Measurements from ENCODE around the gene CRISPLD2. TPM values are rescaled to one million over a fixed set of nuclear protein-coding genes. Genes with fewer than 3 reads are reported as not detected.
A peak's percentile ranks its signal among the peaks of the same experiment; 100 is the strongest.
"Not testable (repeated sequence)": the region's sequence is repeated elsewhere in the genome, so short reads cannot be mapped to it uniquely, and the experiment has no call there.

Gene CRISPLD2
- total and polyA plus RNA-seq, 4 donors: 8.9 to 192 (median 70.5) TPM

DNA sequence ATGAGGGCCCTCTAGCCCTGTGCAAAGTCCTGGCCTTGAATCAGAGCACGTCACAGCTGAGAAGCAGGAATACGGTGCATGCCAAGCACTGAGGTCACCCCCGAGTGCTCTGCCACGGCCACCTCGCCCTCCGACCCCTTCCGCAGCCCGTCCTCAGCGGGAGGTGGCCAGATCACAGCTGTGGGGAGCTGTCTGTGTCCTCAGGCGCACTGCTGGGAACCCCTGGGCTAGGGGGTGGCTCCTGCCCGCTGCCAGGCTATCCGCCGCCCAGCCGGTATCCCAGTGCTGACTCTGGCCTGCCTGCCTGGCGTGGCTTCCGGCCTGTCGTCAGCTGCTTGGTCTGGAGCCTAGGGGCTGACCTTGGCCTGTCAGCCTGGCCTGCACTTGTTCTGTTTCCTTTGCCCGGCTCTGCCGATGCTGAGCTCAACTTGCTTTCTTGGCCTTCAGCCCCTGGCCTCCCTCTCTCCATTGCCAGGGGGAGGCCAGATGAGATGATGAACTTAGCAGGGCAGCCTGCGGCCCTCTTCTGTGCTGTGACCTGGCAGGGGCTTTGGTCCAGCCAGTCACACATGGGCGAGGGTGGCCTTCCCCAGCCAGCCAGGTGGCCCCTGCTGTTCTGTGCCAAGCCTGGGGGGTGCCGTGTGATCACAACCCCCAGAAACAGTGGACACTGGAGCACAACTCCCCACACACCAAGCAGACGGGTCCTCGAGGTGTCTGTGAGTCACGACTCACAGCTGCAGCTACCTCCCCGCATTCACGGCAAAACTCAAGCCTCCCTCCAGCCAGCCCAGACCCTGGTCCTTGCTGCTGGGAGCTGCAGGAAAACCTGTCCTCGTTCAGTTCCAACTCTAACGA is 114.2 kb downstream of the CRISPLD2 start:
- Histone ChIP-seq H3K4me1 (ENCODE audit: control insufficient read depth in 1 of 2, insufficient read depth in 2 of 2, low read length in 2 of 2) (peaks cover 0 to 1% of the 10 kb centered on the region in 2 donors), H3K36me3 (ENCODE audit: control insufficient read depth in 1 of 2, insufficient read depth in 2 of 2, low read length in 1 of 2) (no peaks in the 10 kb centered on the region), H3K4me3 (ENCODE audit: low read length in 2 of 2) (no peak overlapping the region), H3K9me3 (ENCODE audit: control insufficient read depth, low read length) (no peaks in the 10 kb centered on the region), H3K27me3 (ENCODE audit: control insufficient read depth in 1 of 2, insufficient read depth in 2 of 2, low read length in 1 of 2) (no peaks in the 10 kb centered on the region), H3K27ac (ENCODE audit: low read depth in 1 of 2, low read length in 2 of 2) (peak overlapping the region; percentile 31 to 72)
- ATAC-seq (ENCODE audit: low FRiP score): peak; percentile 92
- DNase-seq: peak; percentile 89 to 93
- WGBS, 2 donors: 7 to 9% methylated on average over 29 of the region's 29 CpGs
- intact Hi-C loops (cut with DNase I): loop anchor here in 1 of 2 donors (5.0 kb wide), 1 partner anchor 97 kb away; no protein-coding TSS in a partner anchor

DNA sequence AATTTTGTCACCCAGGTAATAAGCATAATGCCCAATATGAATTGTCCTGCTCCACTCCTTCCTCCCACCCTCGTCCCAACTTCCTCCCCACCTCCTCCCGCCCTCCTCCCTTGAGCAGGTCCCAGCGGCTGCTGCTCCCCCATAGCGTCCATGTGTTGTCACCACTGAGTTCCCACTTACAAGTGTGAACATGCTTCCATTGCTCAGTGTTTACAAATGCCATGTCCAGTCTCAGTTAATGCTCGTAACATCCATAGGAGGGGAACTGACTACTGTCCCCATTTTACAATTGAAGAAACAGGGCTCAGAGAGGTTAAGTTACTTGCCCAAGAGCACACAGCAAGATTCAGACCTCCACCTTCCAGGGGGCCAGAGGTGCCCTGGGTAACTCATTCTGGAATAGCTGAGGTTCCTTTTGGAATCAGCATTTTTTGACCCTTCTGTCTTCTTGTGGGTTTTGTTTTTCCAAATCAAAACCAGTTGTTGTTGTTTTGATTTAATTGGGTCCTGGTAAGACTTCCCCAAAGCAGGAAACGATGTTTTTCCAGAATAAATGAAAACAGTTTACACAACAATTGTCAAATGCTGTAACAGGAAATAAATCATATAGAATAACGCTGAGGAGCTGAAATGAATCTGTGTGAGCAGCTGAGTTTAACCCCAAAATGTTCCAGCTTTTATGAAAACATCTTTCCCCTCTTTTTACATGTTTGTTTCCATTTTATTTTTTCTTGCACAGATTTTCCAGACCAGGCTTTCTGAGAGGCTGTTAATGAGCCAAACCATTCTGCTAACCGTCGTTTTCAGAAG is 117.6 kb downstream of the CRISPLD2 start:
- H3K27me3 ChIP-seq (ENCODE audit: control insufficient read depth in 1 of 2, insufficient read depth in 2 of 2, low read length in 1 of 2): no peaks in the 10 kb centered on the region
- ATAC-seq (ENCODE audit: low FRiP score): no peak
- 86 to 88% methylated on average over 9 of the region's 9 CpGs for WGBS, 2 donors
- peaks cover 0 to 1% of the 10 kb centered on the region in 2 donors for H3K4me1 ChIP-seq (ENCODE audit: control insufficient read depth in 1 of 2, insufficient read depth in 2 of 2, low read length in 2 of 2)
- intact Hi-C loops (cut with DNase I): no loop called here
- DNase-seq: no peak
- no peaks in the 10 kb centered on the region for H3K36me3 ChIP-seq (ENCODE audit: control insufficient read depth in 1 of 2, insufficient read depth in 2 of 2, low read length in 1 of 2)
- H3K9me3 ChIP-seq (ENCODE audit: control insufficient read depth, low read length): no peaks in the 10 kb centered on the region
- H3K27ac ChIP-seq (ENCODE audit: low read depth in 1 of 2, low read length in 2 of 2): no peak overlapping the region
- H3K4me3 ChIP-seq (ENCODE audit: low read length in 2 of 2): no peak overlapping the region

DNA sequence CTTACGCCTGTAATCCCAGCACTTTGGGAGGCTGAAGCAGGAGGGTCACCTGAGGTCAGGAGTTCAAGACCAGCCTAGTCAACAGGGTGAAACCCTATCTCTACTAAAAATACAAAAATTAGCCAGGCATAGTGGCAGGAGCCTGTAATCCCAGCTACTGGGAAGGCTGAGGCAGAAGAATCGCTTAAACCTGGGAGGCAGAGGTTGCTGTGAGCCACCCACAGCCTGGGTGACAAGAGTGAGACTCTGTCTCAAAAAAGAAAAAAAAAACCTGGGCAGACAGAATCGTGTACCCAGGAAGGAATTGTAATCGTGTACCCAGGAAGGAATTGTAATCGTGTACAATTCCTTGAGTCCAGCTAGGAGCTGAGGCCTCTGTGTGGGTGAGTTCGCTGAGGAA is 118.8 kb downstream of the CRISPLD2 start:
- H3K4me3 ChIP-seq (ENCODE audit: low read length in 2 of 2); ATAC-seq (ENCODE audit: low FRiP score); intact Hi-C loops (cut with DNase I); H3K27me3 ChIP-seq (ENCODE audit: control insufficient read depth in 1 of 2, insufficient read depth in 2 of 2, low read length in 1 of 2); DNase-seq; H3K36me3 ChIP-seq (ENCODE audit: control insufficient read depth in 1 of 2, insufficient read depth in 2 of 2, low read length in 1 of 2); H3K9me3 ChIP-seq (ENCODE audit: control insufficient read depth, low read length); H3K4me1 ChIP-seq (ENCODE audit: control insufficient read depth in 1 of 2, insufficient read depth in 2 of 2, low read length in 2 of 2); H3K27ac ChIP-seq (ENCODE audit: low read depth in 1 of 2, low read length in 2 of 2): not testable (repeated sequence)
- 83% methylated on average over 6 of the region's 6 CpGs for WGBS, 2 donors

DNA sequence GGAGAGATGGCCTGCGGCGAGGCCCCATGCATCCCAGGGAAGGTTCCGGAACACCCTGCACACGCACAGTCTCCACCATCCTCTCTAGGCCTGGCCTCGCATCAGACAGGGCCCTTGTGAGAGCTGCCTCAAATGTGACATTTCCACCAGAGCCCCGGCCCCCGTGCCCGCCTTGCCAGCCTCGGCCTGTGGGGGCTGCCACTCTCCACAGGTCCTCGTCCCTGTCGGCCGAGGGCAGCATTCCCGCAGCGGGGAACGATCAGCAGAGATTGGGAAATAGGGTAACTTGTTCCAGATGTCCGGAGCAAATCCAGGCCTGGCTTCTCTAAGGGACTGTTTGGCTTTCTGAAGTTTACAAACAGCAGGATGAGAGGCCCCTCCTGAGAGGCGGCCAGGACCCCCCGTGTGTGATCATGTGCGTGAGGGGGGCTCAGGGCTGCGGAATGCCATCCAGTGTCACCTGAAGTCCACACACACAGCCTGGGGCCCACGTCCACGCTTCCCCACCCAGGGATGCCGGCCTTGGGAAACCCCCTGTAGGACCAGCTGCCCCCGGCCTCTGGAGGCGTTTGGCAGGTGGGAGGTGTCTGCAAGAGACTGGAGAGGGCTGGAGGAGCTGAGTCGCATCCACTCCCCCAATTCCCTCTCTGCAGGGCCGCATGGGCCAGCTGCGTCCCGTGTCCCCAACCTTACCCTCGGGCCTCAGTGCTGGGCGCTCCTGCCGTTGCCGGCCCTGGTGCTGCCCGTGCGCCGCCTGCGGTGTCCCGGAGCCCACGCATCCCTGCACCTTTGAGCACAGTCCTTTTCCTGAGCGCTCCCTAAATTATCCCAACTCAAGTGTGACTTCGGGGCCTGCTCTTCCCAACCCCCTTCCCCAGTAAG is 121.1 kb downstream of the CRISPLD2 start:
- Histone ChIP-seq H3K4me3 (ENCODE audit: low read length in 2 of 2) (no peak overlapping the region), H3K36me3 (ENCODE audit: control insufficient read depth in 1 of 2, insufficient read depth in 2 of 2, low read length in 1 of 2) (no peaks in the 10 kb centered on the region), H3K27me3 (ENCODE audit: control insufficient read depth in 1 of 2, insufficient read depth in 2 of 2, low read length in 1 of 2) (no peaks in the 10 kb centered on the region), H3K9me3 (ENCODE audit: control insufficient read depth, low read length) (no peaks in the 10 kb centered on the region), H3K27ac (ENCODE audit: low read depth in 1 of 2, low read length in 2 of 2) (no peak overlapping the region), H3K4me1 (ENCODE audit: control insufficient read depth in 1 of 2, insufficient read depth in 2 of 2, low read length in 2 of 2) (no peaks in the 10 kb centered on the region)
- intact Hi-C loops (cut with DNase I): no loop called here
- ATAC-seq (ENCODE audit: low FRiP score) (peak; percentile 79), DNase-seq (peak in 1 of 2 donors; percentile 39)
- 90 to 91% methylated on average over 40 to 41 of the region's 41 CpGs for WGBS, 2 donors

DNA sequence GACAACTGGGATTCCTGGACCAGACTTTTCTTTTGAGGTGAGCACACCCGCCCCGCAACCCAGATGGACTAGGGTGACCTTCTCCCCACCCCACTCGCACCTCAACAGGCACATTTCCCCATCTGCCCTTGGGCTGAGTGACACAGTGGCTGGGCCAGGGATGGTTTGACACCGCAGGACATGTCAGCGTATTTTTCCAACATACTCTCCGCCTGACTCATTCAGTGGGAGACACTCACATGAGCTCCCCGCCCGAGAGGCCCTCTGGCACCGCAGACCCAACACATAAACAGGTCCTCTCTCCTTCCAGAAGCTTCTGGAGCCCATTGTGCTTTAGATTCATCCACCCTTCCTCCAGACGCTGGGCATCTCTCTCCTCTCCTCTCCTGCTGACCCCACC is 122.1 kb downstream of the CRISPLD2 start:
- H3K9me3 ChIP-seq (ENCODE audit: control insufficient read depth, low read length): no peaks in the 10 kb centered on the region
- no peaks in the 10 kb centered on the region for H3K4me1 ChIP-seq (ENCODE audit: control insufficient read depth in 1 of 2, insufficient read depth in 2 of 2, low read length in 2 of 2)
- no peak overlapping the region for H3K27ac ChIP-seq (ENCODE audit: low read depth in 1 of 2, low read length in 2 of 2)
- ATAC-seq (ENCODE audit: low FRiP score) (no peak), DNase-seq (peak in 1 of 2 donors; percentile 26)
- intact Hi-C loops (cut with DNase I): no loop called here
- 97% methylated on average over 10 of the region's 10 CpGs for WGBS, 2 donors
- H3K4me3 ChIP-seq (ENCODE audit: low read length in 2 of 2): no peak overlapping the region
- no peaks in the 10 kb centered on the region for H3K27me3 ChIP-seq (ENCODE audit: control insufficient read depth in 1 of 2, insufficient read depth in 2 of 2, low read length in 1 of 2)
- H3K36me3 ChIP-seq (ENCODE audit: control insufficient read depth in 1 of 2, insufficient read depth in 2 of 2, low read length in 1 of 2): no peaks in the 10 kb centered on the region

DNA sequence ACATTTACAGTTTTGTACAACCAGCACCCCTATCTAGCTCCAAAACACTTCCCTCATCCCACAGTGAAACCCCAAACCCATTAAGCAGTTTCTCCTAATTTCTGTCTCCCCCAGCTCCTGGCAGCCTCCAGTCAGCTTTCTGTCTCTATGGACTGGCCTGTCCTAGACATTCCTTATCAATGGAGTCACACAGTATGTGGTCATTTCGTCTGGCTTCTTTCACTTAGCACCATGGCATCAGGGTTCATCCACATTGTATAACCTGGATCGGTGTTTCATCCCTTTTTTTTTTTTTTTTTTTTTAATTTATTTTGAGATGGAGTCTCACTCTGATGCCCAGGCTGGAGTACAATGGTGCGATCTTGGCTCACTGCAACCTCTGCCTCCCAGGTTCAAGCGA is 123.0 kb downstream of the CRISPLD2 start:
- intact Hi-C loops (cut with DNase I): no loop called here
- H3K4me1 ChIP-seq (ENCODE audit: control insufficient read depth in 1 of 2, insufficient read depth in 2 of 2, low read length in 2 of 2): no peaks in the 10 kb centered on the region
- H3K27ac ChIP-seq (ENCODE audit: low read depth in 1 of 2, low read length in 2 of 2): no peak overlapping the region
- no peaks in the 10 kb centered on the region for H3K9me3 ChIP-seq (ENCODE audit: control insufficient read depth, low read length)
- H3K4me3 ChIP-seq (ENCODE audit: low read length in 2 of 2): no peak overlapping the region
- no peaks in the 10 kb centered on the region for H3K27me3 ChIP-seq (ENCODE audit: control insufficient read depth in 1 of 2, insufficient read depth in 2 of 2, low read length in 1 of 2)
- ATAC-seq (ENCODE audit: low FRiP score): no peak
- WGBS, 2 donors: 94% methylated on average over 4 of the region's 4 CpGs
- DNase-seq: peak in 1 of 2 donors; percentile 16
- no peaks in the 10 kb centered on the region for H3K36me3 ChIP-seq (ENCODE audit: control insufficient read depth in 1 of 2, insufficient read depth in 2 of 2, low read length in 1 of 2)

DNA sequence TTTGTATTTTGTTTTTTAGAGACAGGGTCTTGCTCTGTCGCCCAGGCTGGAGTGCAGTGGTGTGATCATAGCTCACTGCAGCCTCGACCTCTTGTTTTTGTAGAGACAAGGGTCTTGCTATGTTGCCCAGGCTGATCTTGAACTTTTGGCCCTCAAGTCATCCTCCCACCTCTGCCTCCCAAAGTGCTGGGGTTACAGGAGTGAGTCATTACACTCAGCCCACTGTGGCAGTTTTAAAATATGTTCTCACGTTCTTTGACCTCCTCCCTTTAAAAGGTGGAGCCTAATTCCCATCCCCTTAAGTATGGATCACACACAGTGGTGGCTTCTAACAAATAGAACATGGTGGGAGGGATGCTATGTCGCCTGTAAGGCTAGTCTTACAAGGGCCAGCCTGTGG is 123.8 kb downstream of the CRISPLD2 start:
- peak in 1 of 2 donors; percentile 6 for DNase-seq
- Histone ChIP-seq H3K27ac (ENCODE audit: low read depth in 1 of 2, low read length in 2 of 2) (no peak overlapping the region), H3K36me3 (ENCODE audit: control insufficient read depth in 1 of 2, insufficient read depth in 2 of 2, low read length in 1 of 2) (no peaks in the 10 kb centered on the region), H3K4me1 (ENCODE audit: control insufficient read depth in 1 of 2, insufficient read depth in 2 of 2, low read length in 2 of 2) (no peaks in the 10 kb centered on the region), H3K4me3 (ENCODE audit: low read length in 2 of 2) (no peak overlapping the region), H3K9me3 (ENCODE audit: control insufficient read depth, low read length) (no peaks in the 10 kb centered on the region), H3K27me3 (ENCODE audit: control insufficient read depth in 1 of 2, insufficient read depth in 2 of 2, low read length in 1 of 2) (no peaks in the 10 kb centered on the region)
- ATAC-seq (ENCODE audit: low FRiP score): no peak
- 89 to 91% methylated on average over 4 of the region's 4 CpGs for WGBS, 2 donors
- intact Hi-C loops (cut with DNase I): no loop called here

DNA sequence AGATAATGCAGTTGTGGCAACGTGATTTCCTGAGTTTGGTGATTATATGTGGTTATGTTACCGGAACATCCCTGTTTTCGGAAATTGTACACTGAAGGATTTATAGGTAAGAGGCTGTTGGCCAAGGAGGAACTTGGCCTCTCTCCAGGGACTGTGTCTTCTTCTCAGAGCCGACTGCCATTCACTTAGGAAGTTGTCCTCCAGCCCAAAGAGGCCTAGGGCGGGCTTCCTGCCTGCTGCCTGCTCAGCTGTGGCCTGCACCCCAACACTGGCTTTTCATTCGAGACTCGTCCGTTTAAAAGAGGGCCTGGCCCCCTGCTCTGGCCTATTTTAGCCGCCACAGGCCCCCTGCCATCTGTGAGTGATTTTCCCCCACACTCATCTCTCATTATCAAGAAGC is 127.2 kb downstream of the CRISPLD2 start:
- H3K27ac ChIP-seq (ENCODE audit: low read depth in 1 of 2, low read length in 2 of 2): no peak overlapping the region
- ATAC-seq (ENCODE audit: low FRiP score): no peak
- intact Hi-C loops (cut with DNase I): no loop called here
- no peaks in the 10 kb centered on the region for H3K36me3 ChIP-seq (ENCODE audit: control insufficient read depth in 1 of 2, insufficient read depth in 2 of 2, low read length in 1 of 2)
- no peak for DNase-seq
- H3K27me3 ChIP-seq (ENCODE audit: control insufficient read depth in 1 of 2, insufficient read depth in 2 of 2, low read length in 1 of 2): no peaks in the 10 kb centered on the region
- H3K4me1 ChIP-seq (ENCODE audit: control insufficient read depth in 1 of 2, insufficient read depth in 2 of 2, low read length in 2 of 2): no peaks in the 10 kb centered on the region
- H3K9me3 ChIP-seq (ENCODE audit: control insufficient read depth, low read length): no peaks in the 10 kb centered on the region
- H3K4me3 ChIP-seq (ENCODE audit: low read length in 2 of 2): no peak overlapping the region
- 80 to 86% methylated on average over 9 of the region's 9 CpGs for WGBS, 2 donors
